SJSA1 (cell line): ENCODE data around the gene PAX6. TPM values are rescaled to one million over a fixed set of nuclear protein-coding genes. Genes with fewer than 3 reads are reported as not detected.

Experiments used
- DNase-seq, 2 experiments: peaks; one replicate each; pipeline ENCODE4 v3.0.0-alpha.2; 2015 to 2020; ENCODE audit warnings: low spot score in 2 of 2, low read depth in 1 of 2
- H3K27ac ChIP-seq: fragments of 250-450 bp; sonication (Bioruptor Pico); 2 replicates; pipeline ENCODE4 v1.5.1; 2020; ENCODE audit warnings: mild to moderate bottlenecking, moderate library complexity
- H3K27me3 ChIP-seq: fragments of 250-450 bp; sonication (Bioruptor Pico); replicated peaks from 2 replicates; pipeline ENCODE4 v1.5.1; 2020; ENCODE audit warnings: mild to moderate bottlenecking, moderate library complexity
- H3K36me3 ChIP-seq: fragments of 250-450 bp; sonication (Bioruptor Pico); 2 replicates; pipeline ENCODE4 v1.5.1; 2020; ENCODE audit warnings: mild to moderate bottlenecking
- H3K4me1 ChIP-seq: fragments of 250-450 bp; sonication (Bioruptor Pico); replicated peaks from 2 replicates; pipeline ENCODE4 v1.6.1; 2021; ENCODE audit warnings: mild to moderate bottlenecking
- H3K4me3 ChIP-seq: fragments of 250-450 bp; sonication (Bioruptor Pico); 2 replicates; pipeline ENCODE4 v1.5.1; 2020; ENCODE audit warnings: mild to moderate bottlenecking
- H3K9me3 ChIP-seq: fragments of 250-450 bp; sonication (Bioruptor Pico); replicated peaks from 2 replicates; pipeline ENCODE4 v1.5.1; 2020; ENCODE audit warnings: mild to moderate bottlenecking
- total RNA-seq: library from RNA; depleted of rRNA; stranded (reverse); fragments of >200 nt; shearing (Covaris generic); gene quantifications from 2 replicates; pipeline ENCODE4 v1.2.3, GENCODE V29; 2014

Gene PAX6
- total RNA-seq, 1 experiment from 2014 or later, result 1.7 TPM

DNA sequence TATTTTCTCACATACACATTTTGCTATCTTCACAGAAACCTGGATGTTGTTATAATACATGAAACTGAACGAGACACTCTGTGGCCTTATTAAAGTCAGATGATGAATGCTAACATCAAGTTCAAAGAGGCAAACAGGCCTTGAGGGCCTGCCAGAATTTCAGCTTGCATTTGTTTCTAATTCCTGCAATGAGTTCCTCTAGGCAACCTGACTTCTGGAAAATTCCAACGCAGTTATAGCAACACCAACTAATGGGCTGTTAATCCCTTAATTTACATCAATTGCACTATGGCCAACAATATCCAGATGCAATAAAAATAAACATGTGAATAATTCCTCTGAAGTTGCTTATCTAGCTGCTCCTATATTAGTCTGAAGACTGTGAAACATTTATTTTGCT, 19.1 kb downstream of the PAX6 start:
- Histone ChIP-seq H3K27ac (no peak overlapping the region), H3K27me3 (no peaks in the 10 kb centered on the region), H3K4me3 (no peak overlapping the region), H3K36me3 (no peaks in the 10 kb centered on the region), H3K4me1 (no peaks in the 10 kb centered on the region), H3K9me3 (no peaks in the 10 kb centered on the region)
- no peak for DNase-seq

DNA sequence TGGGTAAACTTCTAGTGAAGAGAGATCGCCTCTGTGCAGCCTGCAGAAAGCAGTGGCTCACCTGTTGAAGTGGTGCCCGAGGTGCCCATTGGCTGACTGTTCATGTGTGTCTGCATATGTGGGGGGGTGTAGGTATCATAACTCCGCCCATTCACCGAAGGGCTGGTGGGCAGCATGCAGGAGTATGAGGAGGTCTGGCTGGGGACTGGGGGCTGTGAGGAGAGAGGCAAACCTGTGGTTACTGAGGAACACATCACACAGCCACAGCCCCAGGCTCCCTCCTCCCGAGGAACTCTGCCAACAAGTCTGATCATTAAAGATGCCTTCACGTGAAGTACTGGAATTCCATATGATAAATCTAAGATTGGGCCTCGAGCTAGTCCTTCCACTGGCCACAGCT, 20.5 kb downstream of the PAX6 start:
- H3K27me3 ChIP-seq, result no peaks in the 10 kb centered on the region
- H3K9me3 ChIP-seq, result no peaks in the 10 kb centered on the region
- H3K4me3 ChIP-seq, result no peak overlapping the region
- no peaks in the 10 kb centered on the region for H3K4me1 ChIP-seq
- no peaks in the 10 kb centered on the region for H3K36me3 ChIP-seq
- H3K27ac ChIP-seq, result no peak overlapping the region
- no peak for DNase-seq

DNA sequence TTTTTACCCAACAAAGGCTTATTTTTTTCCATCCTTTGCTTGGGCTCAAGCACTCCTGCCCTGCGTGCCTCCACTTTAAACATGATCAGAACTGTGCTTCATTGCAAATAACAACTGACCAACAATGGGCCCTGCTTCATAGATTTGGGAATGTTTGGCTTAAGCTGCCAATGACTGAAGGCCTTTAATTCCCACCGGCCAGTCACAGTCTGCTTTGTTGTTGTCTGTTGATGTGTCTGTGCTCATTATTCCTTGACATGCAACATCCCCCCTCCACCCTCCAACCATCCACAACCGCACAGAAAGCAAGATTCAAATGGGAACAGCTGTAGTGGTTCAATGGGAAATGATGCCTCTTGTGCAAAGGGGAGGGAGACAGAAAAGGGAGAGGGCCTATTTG, 23.0 kb downstream of the PAX6 start:
- Histone ChIP-seq H3K4me1 (no peaks in the 10 kb centered on the region), H3K4me3 (no peak overlapping the region), H3K27me3 (no peaks in the 10 kb centered on the region), H3K36me3 (no peaks in the 10 kb centered on the region), H3K9me3 (no peaks in the 10 kb centered on the region), H3K27ac (no peak overlapping the region)
- DNase-seq, result no peak

DNA sequence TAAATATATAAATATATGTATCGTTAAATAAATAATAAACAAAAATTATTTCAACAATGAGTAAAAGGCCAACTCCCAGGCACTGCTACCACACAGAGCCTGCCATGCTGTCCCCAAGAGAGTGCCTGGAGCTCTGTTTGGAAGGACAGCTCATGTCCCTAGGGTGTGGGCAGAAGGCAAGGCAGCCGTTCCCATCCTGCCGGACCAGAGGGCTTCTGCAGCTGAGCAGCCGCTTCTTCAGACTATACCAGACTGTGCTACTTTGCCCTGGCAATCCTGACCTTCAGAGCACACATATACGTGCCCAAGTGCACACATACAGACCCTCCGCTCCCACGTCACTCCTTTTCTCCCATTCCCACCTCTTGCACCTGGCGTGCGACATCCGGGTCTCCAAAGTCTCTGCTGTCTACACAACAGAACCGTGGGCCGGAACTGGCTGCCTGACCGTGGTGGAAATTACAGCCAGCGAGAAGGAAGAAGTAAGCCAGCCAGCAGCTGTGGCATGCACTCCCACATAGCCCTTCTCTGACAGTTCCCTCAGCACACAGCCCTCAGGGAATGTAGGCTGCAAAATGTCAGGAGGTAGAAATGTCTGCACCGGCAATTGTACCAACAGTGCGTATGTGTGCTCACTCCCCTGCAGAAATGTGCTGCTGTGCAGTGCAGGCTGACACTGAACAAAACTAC, 24.0 kb downstream of the PAX6 start:
- Histone ChIP-seq H3K4me3 (no peak overlapping the region), H3K4me1 (no peaks in the 10 kb centered on the region), H3K27ac (no peak overlapping the region), H3K27me3 (no peaks in the 10 kb centered on the region), H3K9me3 (no peaks in the 10 kb centered on the region), H3K36me3 (no peaks in the 10 kb centered on the region)
- DNase-seq, result no peak

DNA sequence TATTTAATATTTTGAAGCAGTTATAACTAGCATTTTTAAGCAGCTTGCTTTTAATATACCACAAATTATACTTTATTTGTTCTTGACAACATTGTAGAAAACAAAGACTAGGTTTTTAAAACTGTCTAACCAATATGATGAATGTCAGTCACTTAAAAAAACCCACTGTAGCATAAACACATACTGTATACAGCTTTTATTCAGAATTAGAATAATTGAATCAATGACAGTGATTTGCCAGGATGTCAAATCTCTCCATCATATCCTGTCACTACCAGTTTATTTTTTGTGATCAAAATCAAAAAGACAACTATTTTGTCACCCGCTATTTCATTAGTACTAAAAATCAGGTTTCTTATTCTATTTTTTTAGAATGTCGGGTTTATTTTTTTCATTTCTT, 26.5 kb downstream of the PAX6 start:
- no peak for DNase-seq
- Histone ChIP-seq H3K27ac (no peak overlapping the region), H3K36me3 (no peaks in the 10 kb centered on the region), H3K4me1 (no peaks in the 10 kb centered on the region), H3K9me3 (no peaks in the 10 kb centered on the region), H3K27me3 (no peaks in the 10 kb centered on the region), H3K4me3 (no peak overlapping the region)

DNA sequence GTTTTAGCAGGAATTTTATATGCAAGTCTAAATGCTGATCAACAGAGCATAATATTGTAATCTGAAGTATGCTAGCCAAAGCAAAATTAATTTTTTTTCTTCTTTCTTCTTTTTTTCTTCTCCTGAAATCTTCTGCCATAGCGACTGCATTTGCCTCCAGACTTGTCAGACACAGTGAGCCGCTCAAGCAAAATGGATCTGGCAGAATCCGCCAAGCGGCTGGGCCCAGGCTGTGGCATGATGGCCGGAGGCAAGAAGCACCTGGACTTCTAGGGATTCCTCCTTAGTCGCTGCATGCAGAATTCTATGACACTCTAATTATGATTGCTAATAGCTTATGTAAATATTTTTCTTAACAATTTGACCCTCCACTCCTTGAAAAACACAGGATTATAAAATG, 27.9 kb downstream of the PAX6 start:
- Histone ChIP-seq H3K27me3 (no peaks in the 10 kb centered on the region), H3K9me3 (no peaks in the 10 kb centered on the region), H3K27ac (no peak overlapping the region), H3K36me3 (no peaks in the 10 kb centered on the region), H3K4me1 (no peaks in the 10 kb centered on the region), H3K4me3 (no peak overlapping the region)
- no peak for DNase-seq

DNA sequence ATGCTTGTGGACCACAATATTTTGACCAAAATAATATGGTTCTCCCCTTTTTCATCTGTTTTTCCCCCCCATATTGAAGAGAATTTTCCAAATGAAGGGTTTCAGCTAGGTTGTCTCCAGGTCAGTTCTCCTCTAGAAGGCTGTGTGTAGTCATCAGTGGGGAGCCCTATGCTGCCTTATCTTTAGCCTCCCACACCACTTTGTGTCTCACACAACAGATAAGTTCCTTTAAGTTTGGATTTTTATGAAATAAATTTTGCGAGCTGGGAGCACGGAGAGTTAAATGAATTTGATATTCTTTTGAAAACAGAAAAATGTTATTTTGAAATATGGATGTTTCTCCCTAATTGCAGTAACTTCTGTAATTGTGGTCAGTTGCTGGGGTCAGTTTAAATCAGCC, 28.9 kb downstream of the PAX6 start:
- Histone ChIP-seq H3K4me3 (no peak overlapping the region), H3K36me3 (no peaks in the 10 kb centered on the region), H3K27me3 (no peaks in the 10 kb centered on the region), H3K4me1 (no peaks in the 10 kb centered on the region), H3K27ac (no peak overlapping the region), H3K9me3 (no peaks in the 10 kb centered on the region)
- DNase-seq, result no peak

DNA sequence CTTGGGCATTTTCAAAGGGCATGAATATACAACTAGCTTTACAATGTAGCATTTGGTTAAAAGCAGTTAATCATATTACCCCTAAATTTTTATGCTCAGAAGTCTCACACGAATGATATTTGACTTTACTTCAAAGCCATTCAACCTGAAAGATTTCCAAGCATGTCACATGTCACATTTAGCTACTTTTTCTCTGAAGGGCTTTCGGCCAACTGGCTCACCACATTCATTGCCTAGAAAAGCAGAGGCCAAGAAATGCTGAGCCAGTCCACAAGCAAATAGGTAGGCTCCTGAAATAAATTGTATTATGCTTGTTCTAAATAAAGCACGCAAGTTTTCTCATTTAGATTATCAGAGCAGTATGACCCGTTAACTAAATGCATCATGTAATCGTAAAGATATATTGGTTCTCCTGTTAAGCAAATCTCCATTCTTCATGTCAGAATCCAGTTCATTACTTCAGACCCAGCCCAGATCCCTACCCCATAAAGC, 30.6 kb downstream of the PAX6 start:
- H3K27ac ChIP-seq, result no peak overlapping the region
- no peak overlapping the region for H3K4me3 ChIP-seq
- H3K9me3 ChIP-seq, result no peaks in the 10 kb centered on the region
- DNase-seq, result no peak
- H3K4me1 ChIP-seq, result no peaks in the 10 kb centered on the region
- no peaks in the 10 kb centered on the region for H3K36me3 ChIP-seq
- H3K27me3 ChIP-seq, result no peaks in the 10 kb centered on the region

DNA sequence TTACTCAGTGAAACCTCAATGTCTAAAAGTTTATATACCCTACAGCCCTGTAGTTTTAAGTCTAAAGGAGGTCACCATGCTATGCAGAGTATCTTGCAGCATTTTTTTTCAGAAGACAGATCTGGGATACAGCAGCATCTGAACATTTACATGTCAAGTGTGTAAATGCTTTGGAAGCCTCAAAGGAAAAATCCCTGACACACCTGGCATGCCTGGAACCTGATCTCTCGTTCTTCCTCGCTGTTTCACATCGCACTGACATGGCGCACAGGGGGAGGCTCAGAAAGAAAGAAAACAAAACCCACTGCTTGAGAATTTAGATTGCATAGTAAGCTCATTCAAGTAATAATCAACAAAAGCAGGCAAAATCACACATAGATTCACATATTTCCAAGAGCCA, 31.0 kb downstream of the PAX6 start:
- H3K27me3 ChIP-seq, result no peaks in the 10 kb centered on the region
- H3K27ac ChIP-seq, result no peak overlapping the region
- no peaks in the 10 kb centered on the region for H3K36me3 ChIP-seq
- H3K4me1 ChIP-seq, result no peaks in the 10 kb centered on the region
- no peak overlapping the region for H3K4me3 ChIP-seq
- DNase-seq, result no peak
- H3K9me3 ChIP-seq, result no peaks in the 10 kb centered on the region

DNA sequence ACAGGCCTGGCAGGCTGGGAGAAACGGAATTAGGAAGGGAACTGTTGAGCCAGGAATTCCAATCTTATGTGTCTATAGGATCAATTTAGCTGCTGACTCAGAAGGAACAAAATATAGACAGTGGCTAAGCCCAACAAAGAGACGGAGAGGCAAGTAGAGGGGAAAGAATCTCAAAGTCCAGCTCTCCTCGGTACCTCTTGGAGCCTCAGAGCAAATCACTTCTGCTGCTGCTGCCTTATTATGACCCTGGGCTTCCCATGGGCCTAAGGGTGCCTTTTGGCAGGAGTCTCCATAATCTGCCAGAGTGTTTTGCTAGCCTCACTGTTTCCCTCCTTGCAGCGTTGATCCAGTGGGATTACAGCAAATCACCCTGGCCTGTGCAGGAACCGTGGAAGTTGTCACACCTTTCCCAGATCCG, 31.7 kb downstream of the PAX6 start:
- Histone ChIP-seq H3K4me1 (no peaks in the 10 kb centered on the region), H3K9me3 (no peaks in the 10 kb centered on the region), H3K36me3 (no peaks in the 10 kb centered on the region), H3K27ac (no peak overlapping the region), H3K4me3 (no peak overlapping the region), H3K27me3 (no peaks in the 10 kb centered on the region)
- DNase-seq, result no peak

DNA sequence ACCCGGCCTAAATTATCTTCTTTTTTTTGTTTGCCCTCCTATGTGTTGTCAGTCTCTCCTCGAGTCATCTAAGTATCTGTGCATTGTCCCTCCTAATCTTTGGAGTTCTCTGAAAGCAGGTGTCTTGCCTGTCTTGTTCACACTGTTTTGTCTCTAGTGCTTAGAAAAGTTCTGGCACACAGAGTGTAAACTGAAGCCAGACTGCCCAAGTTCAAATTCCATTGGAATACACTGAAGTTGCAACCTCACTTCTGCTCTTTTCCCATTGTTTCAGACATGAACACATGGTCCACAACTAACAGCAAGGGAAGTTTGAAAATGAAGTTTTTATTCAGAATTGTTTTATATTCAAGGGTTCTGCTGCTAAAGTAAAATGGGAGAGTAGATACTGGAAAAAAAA, 38.7 kb downstream of the PAX6 start:
- H3K9me3 ChIP-seq, result no peaks in the 10 kb centered on the region
- no peak for DNase-seq
- no peaks in the 10 kb centered on the region for H3K36me3 ChIP-seq
- no peaks in the 10 kb centered on the region for H3K4me1 ChIP-seq
- H3K4me3 ChIP-seq, result no peak overlapping the region
- H3K27ac ChIP-seq, result no peak overlapping the region
- no peaks in the 10 kb centered on the region for H3K27me3 ChIP-seq

DNA sequence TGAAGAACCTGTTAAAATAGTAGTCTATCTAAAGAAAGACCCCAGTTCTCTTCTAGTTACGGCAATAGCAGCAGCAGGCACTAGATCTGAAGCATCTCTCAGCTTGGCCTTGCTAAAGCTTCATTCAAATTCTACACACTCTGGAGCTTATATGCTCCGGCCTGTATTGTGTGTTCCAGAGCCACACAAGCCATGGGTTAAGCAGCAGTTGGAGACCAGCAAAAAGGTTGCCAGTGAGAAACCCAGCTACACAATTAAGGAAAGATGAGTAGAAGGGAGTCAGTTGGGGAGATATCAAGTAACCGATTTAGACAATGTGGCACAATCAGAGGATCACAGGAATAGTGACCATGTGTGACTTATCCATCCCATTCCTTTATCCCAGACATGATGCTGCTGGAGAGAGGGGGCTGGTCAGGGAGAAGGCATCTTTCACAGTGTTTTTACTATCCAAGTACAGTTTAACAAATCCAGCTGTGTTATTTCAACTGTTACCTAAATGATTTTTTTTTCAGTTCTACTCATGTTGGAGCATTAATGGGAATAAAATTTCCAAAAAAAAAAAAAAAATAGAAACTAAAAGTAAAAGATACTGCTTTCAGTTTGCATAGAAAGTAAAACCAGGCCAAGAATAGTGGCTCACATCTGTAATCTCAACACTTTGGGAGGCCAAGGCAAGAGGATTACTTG, 41.0 kb downstream of the PAX6 start:
- Histone ChIP-seq H3K4me3 (no peak overlapping the region), H3K27ac (no peak overlapping the region), H3K27me3 (no peaks in the 10 kb centered on the region), H3K4me1 (no peaks in the 10 kb centered on the region), H3K36me3 (no peaks in the 10 kb centered on the region), H3K9me3 (no peaks in the 10 kb centered on the region)
- no peak for DNase-seq

DNA sequence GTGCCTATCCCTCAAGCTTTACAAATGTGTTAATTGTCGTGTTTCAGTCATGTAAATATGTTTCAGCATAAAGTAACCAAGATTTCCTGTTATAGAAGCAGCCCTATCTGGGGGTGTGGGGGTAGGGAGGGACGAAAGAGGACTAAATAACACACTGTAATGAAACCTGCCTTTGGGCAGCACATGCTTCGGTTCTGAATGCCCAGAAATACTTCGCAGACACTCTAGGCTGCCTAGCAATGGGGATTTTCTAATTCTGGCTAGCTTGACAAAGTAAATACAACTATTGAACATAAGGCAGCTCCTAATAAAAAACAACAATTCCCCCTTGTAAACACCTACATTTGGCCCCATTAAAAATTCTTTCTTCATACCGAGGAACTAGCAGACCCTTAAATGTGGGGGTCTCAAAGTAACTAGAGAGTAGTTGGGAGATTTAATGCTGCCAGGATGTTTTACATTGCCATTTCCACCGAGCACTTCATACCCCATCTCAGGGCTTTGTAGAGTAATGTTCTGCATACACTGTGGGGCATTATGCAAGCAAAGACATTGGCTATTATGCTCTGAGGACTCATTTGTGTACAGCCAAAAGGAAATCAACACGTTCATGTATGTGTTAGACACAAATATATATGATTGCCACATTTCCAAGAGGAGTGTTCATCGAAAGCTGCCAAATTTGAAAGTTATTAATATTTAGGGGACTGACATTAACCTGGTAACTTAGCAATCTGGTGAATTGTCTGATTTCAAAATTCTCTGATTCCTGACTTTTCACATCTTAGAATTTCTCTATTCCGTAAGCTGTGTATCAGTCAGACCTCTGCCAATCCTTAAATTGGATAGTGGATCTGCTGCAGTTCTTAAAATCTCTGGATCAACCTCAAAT, 42.1 kb downstream of the PAX6 start:
- H3K9me3 ChIP-seq, result no peaks in the 10 kb centered on the region
- no peaks in the 10 kb centered on the region; the same call in 1 of the 2 replicates for H3K36me3 ChIP-seq
- H3K4me3 ChIP-seq, result no peak overlapping the region
- no peaks in the 10 kb centered on the region for H3K4me1 ChIP-seq
- no peak for DNase-seq
- H3K27me3 ChIP-seq, result no peaks in the 10 kb centered on the region
- no peak overlapping the region for H3K27ac ChIP-seq

DNA sequence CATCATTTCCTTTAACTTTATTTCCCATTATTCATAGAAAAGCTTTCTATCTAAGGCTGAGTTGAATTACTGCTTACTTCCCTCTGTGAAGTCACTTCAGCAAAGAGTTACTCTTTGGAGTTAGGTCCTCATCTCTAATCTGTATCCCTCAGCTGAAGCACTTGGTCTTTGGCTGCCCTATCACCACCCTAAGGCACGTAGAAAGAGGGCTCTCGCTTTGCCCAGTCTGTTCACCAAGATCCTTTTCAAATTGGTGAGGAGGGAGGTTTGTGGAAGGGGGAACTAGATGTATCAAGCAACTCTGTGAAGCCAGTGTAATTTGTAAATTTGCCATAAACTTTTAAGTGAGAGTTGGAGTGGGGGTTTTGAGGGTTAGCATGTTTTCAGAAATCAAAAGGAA, 43.4 kb downstream of the PAX6 start:
- H3K27ac ChIP-seq, result no peak overlapping the region
- no peaks in the 10 kb centered on the region for H3K9me3 ChIP-seq
- H3K4me3 ChIP-seq, result no peak overlapping the region
- H3K27me3 ChIP-seq, result no peaks in the 10 kb centered on the region
- no peaks in the 10 kb centered on the region; the same call in 1 of the 2 replicates for H3K36me3 ChIP-seq
- no peak for DNase-seq
- no peaks in the 10 kb centered on the region for H3K4me1 ChIP-seq
